H9 (cell line): ENCODE measurements around the gene OAS2. TPM values are rescaled to one million over a fixed set of nuclear protein-coding genes. Genes with fewer than 3 reads are reported as not detected.

ENCODE experiments used
- DNase-seq: peaks from one replicate; pipeline ENCODE4 v3.0.0-alpha.2; 2017
- H2AFZ ChIP-seq: one replicate; pipeline ENCODE4 v1.6.1; 2013; ENCODE audit warnings: mild to moderate bottlenecking, low read length, control low read depth, moderate library complexity
- H2AK5ac ChIP-seq: 2 replicates; pipeline ENCODE4 v1.6.1; 2013; ENCODE audit warnings: low read length, control low read depth, mixed read lengths; ENCODE audit not compliant: insufficient read length
- H2BK120ac ChIP-seq: one replicate; pipeline ENCODE4 v1.6.1; 2013; ENCODE audit warnings: low read depth, mild to moderate bottlenecking, low read length, control low read depth, inconsistent platforms; ENCODE audit not compliant: poor library complexity, severe bottlenecking
- H2BK12ac ChIP-seq: 2 replicates; pipeline ENCODE4 v1.6.1; 2013; ENCODE audit warnings: low read length, control low read depth, mixed read lengths, low read depth; ENCODE audit not compliant: insufficient read length
- H2BK15ac ChIP-seq: 2 replicates; pipeline ENCODE4 v1.6.1; 2013; ENCODE audit warnings: low read depth, low read length, control low read depth
- H2BK20ac ChIP-seq: one replicate; pipeline ENCODE4 v1.6.1; 2013; ENCODE audit warnings: low read depth, mild to moderate bottlenecking, low read length, control low read depth, inconsistent platforms; ENCODE audit not compliant: poor library complexity, severe bottlenecking
- H2BK5ac ChIP-seq: 2 replicates; pipeline ENCODE4 v1.6.1; 2013; ENCODE audit warnings: low read length, control low read depth, mixed read lengths; ENCODE audit not compliant: insufficient read length
- H3K14ac ChIP-seq: 2 replicates; pipeline ENCODE4 v1.6.1; 2013; ENCODE audit warnings: low read length, control low read depth; ENCODE audit not compliant: insufficient read depth
- H3K18ac ChIP-seq: 2 replicates; pipeline ENCODE4 v1.6.1; 2013; ENCODE audit warnings: low read depth, mild to moderate bottlenecking, mixed read lengths, low read length, control low read depth; ENCODE audit not compliant: insufficient read length
- H3K23ac ChIP-seq: 2 replicates; pipeline ENCODE4 v1.6.1; 2013; ENCODE audit warnings: low read length, control low read depth, mixed read lengths, low read depth; ENCODE audit not compliant: insufficient read length
- H3K23me2 ChIP-seq: 2 replicates; pipeline ENCODE4 v1.6.1; 2013; ENCODE audit warnings: low read depth, mild to moderate bottlenecking, mixed read lengths, low read length, control low read depth; ENCODE audit not compliant: insufficient read length, poor library complexity, severe bottlenecking
- H3K27ac ChIP-seq: 2 replicates; pipeline ENCODE4 v1.5.1; 2013; ENCODE audit warnings: low read length, control low read depth, mixed read lengths, low read depth; ENCODE audit not compliant: insufficient read length
- H3K27me3 ChIP-seq: 2 replicates; pipeline ENCODE4 v1.6.1; 2013; ENCODE audit warnings: low read length, control low read depth, inconsistent platforms; ENCODE audit not compliant: insufficient read depth
- H3K4ac ChIP-seq: 2 replicates; pipeline ENCODE4 v1.6.1; 2013; ENCODE audit warnings: low read depth, mild to moderate bottlenecking, control low read depth, inconsistent platforms, low read length, moderate library complexity
- H3K4me1 ChIP-seq: 2 replicates; pipeline ENCODE4 v1.6.1; 2013; ENCODE audit warnings: low read length, control low read depth, inconsistent platforms; ENCODE audit not compliant: insufficient read depth
- H3K4me2 ChIP-seq: 2 replicates; pipeline ENCODE4 v1.6.1; 2013; ENCODE audit warnings: low read length, control low read depth, mixed read lengths; ENCODE audit not compliant: insufficient read length, insufficient read depth
- H3K56ac ChIP-seq: 2 replicates; pipeline ENCODE4 v1.6.1; 2013; ENCODE audit warnings: low read depth, mild to moderate bottlenecking, mixed read lengths, low read length, control low read depth; ENCODE audit not compliant: insufficient read length
- H3K79me1 ChIP-seq: 2 replicates; pipeline ENCODE4 v1.6.1; 2013; ENCODE audit warnings: low read depth, mild to moderate bottlenecking, moderate library complexity, low read length, control low read depth, inconsistent platforms; ENCODE audit not compliant: insufficient read depth, poor library complexity, severe bottlenecking
- H3K79me2 ChIP-seq: 2 replicates; pipeline ENCODE4 v1.6.1; 2013; ENCODE audit warnings: low read length, control low read depth, inconsistent platforms; ENCODE audit not compliant: insufficient read depth
- H3K9ac ChIP-seq: 2 replicates; pipeline ENCODE4 v1.6.1; 2013; ENCODE audit warnings: low read length, control low read depth, mixed read lengths; ENCODE audit not compliant: insufficient read length; ENCODE audit errors: extremely low read depth
- H3K9me3 ChIP-seq: one replicate; pipeline ENCODE4 v1.6.1; 2013; ENCODE audit warnings: low read depth, low read length, inconsistent platforms; ENCODE audit not compliant: control insufficient read depth
- H3T11ph ChIP-seq: one replicate; pipeline ENCODE4 v1.6.1; 2013; ENCODE audit warnings: mild to moderate bottlenecking, low read length, control low read depth, inconsistent platforms
- H4K20me1 ChIP-seq: one replicate; pipeline ENCODE4 v1.6.1; 2013; ENCODE audit not compliant: control insufficient read depth, insufficient read length, insufficient read depth
- H4K5ac ChIP-seq: 2 replicates; pipeline ENCODE4 v1.6.1; 2013; ENCODE audit warnings: low read depth, mild to moderate bottlenecking, mixed read lengths, low read length, control low read depth; ENCODE audit not compliant: insufficient read length
- H4K8ac ChIP-seq: replicated peaks from 2 replicates; pipeline ENCODE4 v1.6.1; 2013; ENCODE audit warnings: low read length, control low read depth, mixed read lengths, low read depth; ENCODE audit not compliant: insufficient read length
- H4K91ac ChIP-seq: 2 replicates; pipeline ENCODE4 v1.6.1; 2013; ENCODE audit warnings: low read depth, mild to moderate bottlenecking, moderate library complexity, mixed read lengths, low read length, control low read depth; ENCODE audit not compliant: insufficient read length
- H3K27ac Mint-ChIP-seq, 3 experiments: 2 replicates in 2 of 3; 3 replicates in 1 of 3; pipeline ENCODE4 v1.8.0; 2020 to 2021; ENCODE audit warnings: mixed read lengths in 3 of 3, mild to moderate bottlenecking in 1 of 3, moderate library complexity in 1 of 3
- H3K27me3 Mint-ChIP-seq: 2 replicates; pipeline ENCODE4 v1.8.0; 2021; ENCODE audit warnings: low read depth, mild to moderate bottlenecking, moderate library complexity, mixed read lengths
- H3K36me3 Mint-ChIP-seq, 3 experiments: 2 replicates in 2 of 3; 3 replicates in 1 of 3; pipeline ENCODE4 v1.8.0; 2020 to 2021; ENCODE audit warnings: low read depth in 3 of 3, mixed read lengths in 3 of 3; ENCODE audit not compliant: insufficient read depth in 1 of 3
- H3K4me1 Mint-ChIP-seq, 2 experiments: 2 replicates each; pipeline ENCODE4 v1.8.0; 2020; ENCODE audit warnings: mixed read lengths in 2 of 2
- H3K4me3 Mint-ChIP-seq, 2 experiments: 2 replicates in 1 of 2; 3 replicates in 1 of 2; pipeline ENCODE4 v1.8.0; 2020 to 2021; ENCODE audit warnings: mild to moderate bottlenecking in 2 of 2, mixed read lengths in 2 of 2, moderate library complexity in 1 of 2
- H3K9me3 Mint-ChIP-seq, 2 experiments: 2 replicates in 1 of 2; 3 replicates in 1 of 2; pipeline ENCODE4 v1.8.0; 2020; ENCODE audit warnings: mild to moderate bottlenecking in 2 of 2, mixed read lengths in 2 of 2, moderate library complexity in 1 of 2
- WGBS: extraction: QIAGEN DNeasy Blood & Tissue Kit; methylation state at CpG from one replicate; pipeline ENCODE4 v1.1.7; 2013; ENCODE audit warnings: missing lambda C conversion rate, low lambda C conversion rate, mixed read lengths; ENCODE audit not compliant: insufficient read length; ENCODE audit errors: extremely low coverage; 5-methylcytosine and 5-hydroxymethylcytosine counted together
- total RNA-seq: library from RNA; stranded (reverse); gene quantifications from 2 replicates; pipeline ENCODE4 v1.2.1, GENCODE V29; 2021
- TF ChIP-seq, protein P1 (sequence below): fragments of 200-600 bp; sonication (generic); conservative IDR thresholded peaks from 3 replicates; pipeline ENCODE4 v1.8.0; 2021; ENCODE audit warnings: antibody characterized with exemption, mild to moderate bottlenecking

Gene OAS2
- total RNA-seq, 1 experiment from 2014 or later: not detected

DNA sequence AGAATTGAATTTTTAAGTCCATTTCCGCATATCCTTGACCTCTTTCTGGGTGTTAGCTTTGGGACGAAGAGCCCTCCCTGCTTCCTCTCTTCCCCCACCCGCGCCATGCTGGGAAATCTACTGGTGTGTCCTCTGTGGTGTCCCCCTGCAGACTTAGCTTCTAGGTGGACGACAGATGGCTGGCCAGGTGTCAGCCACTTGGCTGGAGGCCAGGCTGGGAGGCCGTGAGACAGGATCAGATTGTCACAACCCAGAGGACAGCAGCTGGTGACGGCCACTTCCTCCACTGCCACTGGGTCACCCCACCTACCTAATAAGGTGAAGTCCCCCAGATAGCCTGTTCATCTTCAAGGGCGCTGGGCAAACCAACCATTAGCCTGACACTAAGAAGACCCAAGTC is 64.9 kb downstream of the OAS2 start:
- Mint-ChIP-seq H3K27me3 (peaks cover 39% of the 10 kb centered on the region), H3K27ac (no peak overlapping the region), H3K4me3 (no peak overlapping the region), H3K4me1 (peaks cover 6% of the 10 kb centered on the region in 2 experiments), H3K9me3 (no peaks in the 10 kb centered on the region), H3K36me3 (no peaks in the 10 kb centered on the region)
- H2AFZ ChIP-seq: no peak overlapping the region
- H3K56ac ChIP-seq: no peak overlapping the region
- no peak overlapping the region for H4K8ac ChIP-seq
- H3K9me3 ChIP-seq: no peaks in the 10 kb centered on the region
- no peak overlapping the region for H3K18ac ChIP-seq
- no peaks in the 10 kb centered on the region for H3K23me2 ChIP-seq
- H4K5ac ChIP-seq: no peak overlapping the region
- H3K4ac ChIP-seq: no peak overlapping the region
- H2BK15ac ChIP-seq: no peak overlapping the region
- no peak overlapping the region for H3K14ac ChIP-seq
- no peak overlapping the region for H2BK120ac ChIP-seq
- no peak overlapping the region for H2BK20ac ChIP-seq
- H3K79me2 ChIP-seq: no peaks in the 10 kb centered on the region
- no peak for DNase-seq
- H2BK12ac ChIP-seq: no peak overlapping the region
- no peak overlapping the region for H3K4me2 ChIP-seq
- H3K23ac ChIP-seq: no peak overlapping the region
- H3K79me1 ChIP-seq: no peaks in the 10 kb centered on the region
- H4K20me1 ChIP-seq: no peaks in the 10 kb centered on the region
- H3K9ac ChIP-seq: no peak overlapping the region
- H3K27ac ChIP-seq: no peak overlapping the region
- TF ChIP-seq, protein P1, sequence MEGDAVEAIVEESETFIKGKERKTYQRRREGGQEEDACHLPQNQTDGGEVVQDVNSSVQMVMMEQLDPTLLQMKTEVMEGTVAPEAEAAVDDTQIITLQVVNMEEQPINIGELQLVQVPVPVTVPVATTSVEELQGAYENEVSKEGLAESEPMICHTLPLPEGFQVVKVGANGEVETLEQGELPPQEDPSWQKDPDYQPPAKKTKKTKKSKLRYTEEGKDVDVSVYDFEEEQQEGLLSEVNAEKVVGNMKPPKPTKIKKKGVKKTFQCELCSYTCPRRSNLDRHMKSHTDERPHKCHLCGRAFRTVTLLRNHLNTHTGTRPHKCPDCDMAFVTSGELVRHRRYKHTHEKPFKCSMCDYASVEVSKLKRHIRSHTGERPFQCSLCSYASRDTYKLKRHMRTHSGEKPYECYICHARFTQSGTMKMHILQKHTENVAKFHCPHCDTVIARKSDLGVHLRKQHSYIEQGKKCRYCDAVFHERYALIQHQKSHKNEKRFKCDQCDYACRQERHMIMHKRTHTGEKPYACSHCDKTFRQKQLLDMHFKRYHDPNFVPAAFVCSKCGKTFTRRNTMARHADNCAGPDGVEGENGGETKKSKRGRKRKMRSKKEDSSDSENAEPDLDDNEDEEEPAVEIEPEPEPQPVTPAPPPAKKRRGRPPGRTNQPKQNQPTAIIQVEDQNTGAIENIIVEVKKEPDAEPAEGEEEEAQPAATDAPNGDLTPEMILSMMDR: no peak
- H3T11ph ChIP-seq: no peak overlapping the region
- no CpG with 5 or more reads among the region's 8 CpGs for WGBS
- no peak overlapping the region for H2AK5ac ChIP-seq
- H3K4me1 ChIP-seq: no peaks in the 10 kb centered on the region
- no peaks in the 10 kb centered on the region; the same call in 1 of the 2 replicates for H3K27me3 ChIP-seq
- H4K91ac ChIP-seq: no peak overlapping the region
- no peak overlapping the region for H2BK5ac ChIP-seq
